C4-2B (cell line): ENCODE results near the gene BYSL.

Source experiments
- H3K27ac ChIP-seq: fragments of 450-650 bp; 2 replicates; pipeline ENCODE4 v1.5.1; 2017
- CTCF ChIP-seq: fragments of 450-650 bp; conservative IDR thresholded peaks from 2 replicates; pipeline ENCODE4 v1.5.1; 2017; ENCODE audit warnings: mild to moderate bottlenecking
- ZFX ChIP-seq: fragments of 450-650 bp; IDR thresholded peaks from 2 replicates; pipeline ENCODE4 v1.6.1; 2017

The BYSL gene

GRCh38 chr6:41965429-41966213 lies 44.3 kb downstream of the BYSL start:
- H3K27ac ChIP-seq: no peak overlapping the region
- TF ChIP-seq CTCF: no peak
- TF ChIP-seq ZFX: no peak

- H3K27ac ChIP-seq: no peak overlapping the region
- TF ChIP-seq ZFX (no peak), CTCF (no peak)
These were observed 45.1 kb downstream of the BYSL start for GRCh38 chr6:41966214-41966920.

- no peak overlapping the region for H3K27ac ChIP-seq
- TF ChIP-seq ZFX (no peak), CTCF (no peak)
These were observed 45.6 kb downstream of the BYSL start for GRCh38 chr6:41966961-41967311.

GRCh38 chr6:41967312-41968287 lies 46.3 kb downstream of the BYSL start:
- H3K27ac ChIP-seq: no peak overlapping the region
- TF ChIP-seq ZFX (no peak), CTCF (no peak)

GRCh38 chr6:41970436-41970846 lies 49.1 kb downstream of the BYSL start:
- TF ChIP-seq CTCF (no peak), ZFX (no peak)
- H3K27ac ChIP-seq: no peak overlapping the region

GRCh38 chr6:41972826-41973225 lies 51.5 kb downstream of the BYSL start:
- H3K27ac ChIP-seq: no peak overlapping the region
- TF ChIP-seq ZFX: no peak
- TF ChIP-seq CTCF: no peak
